Stimulated activated CD4-positive, alpha-beta T cell treated with anti-CD3 and anti-CD28 coated beads, Interleukin-2, amount 100 ng/mL, for 24 hours (primary cell): ENCODE measurements around the gene GADD45B.

Experiments used
- DNase-seq, 2 donors: peaks; one replicate each; pipeline ENCODE4 v3.0.0-alpha.2; 2020

Gene GADD45B

DNA sequence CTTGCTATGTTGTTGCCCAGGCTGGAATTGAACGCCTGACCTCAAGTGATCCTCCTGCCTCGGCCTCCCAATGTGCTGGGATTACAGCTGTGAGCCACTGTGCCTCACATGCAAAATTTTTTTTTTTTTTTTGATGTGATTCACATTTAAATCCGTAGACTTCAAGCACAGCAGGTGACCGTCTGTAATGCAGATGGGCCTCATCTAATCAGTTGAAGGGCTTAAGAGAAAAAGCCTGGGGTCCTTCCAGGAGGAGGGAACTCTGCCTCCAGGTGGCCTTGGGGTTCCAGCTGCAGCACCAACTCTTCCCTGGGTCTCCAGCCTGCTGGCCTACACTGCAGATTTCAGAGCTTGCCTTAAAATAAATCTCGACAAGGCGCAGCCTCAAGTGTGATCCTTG, 43.6 kb downstream of the GADD45B start:
- DNase-seq, result no peak

DNA sequence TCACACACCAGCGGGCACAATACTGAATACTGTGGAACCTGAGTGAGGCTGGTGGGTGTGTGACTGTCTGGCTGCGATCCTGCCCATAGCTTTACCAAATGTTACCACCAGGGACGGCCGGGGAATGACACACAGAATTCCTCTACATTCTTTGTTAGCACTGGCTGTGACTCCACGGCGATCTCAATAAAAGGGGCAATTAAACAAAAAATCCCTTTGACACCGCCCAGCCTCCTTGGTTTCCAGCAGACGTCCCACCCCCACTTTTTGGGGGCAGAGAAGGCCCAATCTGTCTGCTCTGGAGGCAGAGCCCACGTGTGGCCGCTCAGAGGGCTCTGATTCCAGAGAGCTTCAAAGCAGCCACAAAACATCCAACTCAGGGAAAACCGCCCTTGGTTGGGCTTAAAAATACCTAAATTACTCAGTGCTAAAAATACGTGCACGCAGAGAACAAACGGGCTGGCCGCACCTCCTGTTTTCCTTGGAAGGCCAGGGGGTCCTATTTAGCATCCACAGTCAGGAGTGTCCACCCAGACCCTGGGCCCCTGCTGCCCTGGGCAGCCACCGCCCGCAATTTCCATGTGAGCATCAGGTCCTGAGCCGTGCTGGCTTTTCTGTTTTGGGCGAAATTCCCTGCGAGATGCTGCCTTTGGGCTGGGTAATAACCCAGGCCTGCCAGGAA, 47.8 kb downstream of the GADD45B start:
- DNase-seq, result no peak

DNA sequence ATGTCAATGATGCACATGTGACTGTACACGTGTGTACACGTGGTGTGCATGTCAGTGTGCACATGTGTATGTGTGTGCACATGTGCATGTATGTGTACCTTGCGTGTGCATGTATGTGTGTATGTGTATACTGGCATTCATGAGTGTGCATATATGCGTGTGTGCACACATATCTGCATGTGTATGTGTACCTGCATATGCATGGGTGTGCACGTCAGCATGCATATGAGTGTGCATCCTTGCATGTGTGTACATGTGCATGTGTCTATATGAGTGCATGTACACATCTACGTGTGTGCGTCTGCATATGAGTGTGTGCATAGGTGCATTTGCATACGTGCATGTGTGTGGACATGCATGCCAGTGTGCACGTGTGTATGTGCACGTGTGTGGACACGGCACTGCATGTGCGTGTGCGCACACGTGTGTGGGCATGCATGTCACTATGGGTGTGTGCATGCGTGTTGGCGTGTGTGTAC, 48.5 kb downstream of the GADD45B start:
- DNase-seq, result no peak

DNA sequence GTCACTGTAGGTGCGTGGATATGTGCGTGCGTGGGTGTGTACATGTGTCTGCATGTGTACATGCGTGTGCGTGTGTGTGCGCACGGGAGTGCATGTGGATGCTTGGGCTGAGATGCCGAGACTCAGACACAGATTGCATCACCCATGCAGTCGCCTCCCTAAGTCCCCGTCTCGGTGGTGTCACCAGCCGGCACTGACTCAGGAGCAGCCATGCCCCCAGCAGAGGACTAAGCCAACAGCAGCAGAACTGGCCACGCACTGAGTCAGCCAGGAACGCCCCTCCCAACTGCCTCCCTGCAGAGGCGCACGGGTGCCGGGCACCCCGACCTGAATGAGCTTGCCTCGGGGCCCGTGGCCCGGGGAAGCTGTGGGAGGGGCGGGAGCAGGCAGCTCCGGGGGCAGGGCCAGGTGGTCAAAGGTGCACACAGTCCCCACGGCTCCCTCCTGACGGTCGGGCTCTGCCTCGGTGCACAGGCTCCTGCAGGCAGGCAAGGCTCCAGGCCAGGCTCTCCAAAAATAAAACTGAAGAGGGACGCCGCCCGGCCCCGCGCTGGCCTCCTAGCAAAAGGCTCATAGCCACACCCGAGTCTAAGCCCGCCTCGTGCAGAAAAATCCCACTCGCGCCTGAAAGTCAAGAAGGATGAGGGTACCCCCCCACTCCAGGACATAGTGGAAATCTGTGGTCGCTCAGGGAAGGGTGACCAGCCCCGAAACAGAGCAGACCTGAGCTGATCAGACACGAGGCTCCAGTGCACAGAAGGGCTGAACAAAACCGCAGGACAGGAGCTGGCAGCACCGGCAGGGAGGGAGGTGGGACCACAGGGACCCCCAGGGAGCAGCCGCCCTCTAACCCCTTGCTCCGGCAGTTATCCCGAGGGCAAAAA, 49.2 kb downstream of the GADD45B start:
- DNase-seq, result no peak

DNA sequence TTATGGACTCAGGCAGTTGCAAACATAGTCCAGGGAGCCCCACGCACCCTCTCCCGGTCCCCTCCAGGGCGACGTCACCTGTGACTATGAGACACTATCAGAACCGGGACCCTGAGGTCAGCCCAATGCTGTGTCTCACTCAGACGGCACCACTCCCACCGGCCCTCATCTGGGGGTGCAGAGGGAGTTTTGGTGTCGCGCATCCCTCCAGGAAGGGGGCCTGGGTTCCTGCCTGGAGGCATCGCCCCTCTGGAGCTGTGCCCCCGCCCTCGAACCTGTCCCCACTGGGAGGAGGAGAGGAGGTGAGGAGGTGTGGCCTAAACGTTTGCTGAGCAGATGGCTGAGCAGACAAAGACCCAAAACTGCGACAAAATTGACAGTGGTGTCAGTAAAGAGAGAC, 51.2 kb downstream of the GADD45B start:
- no peak for DNase-seq

DNA sequence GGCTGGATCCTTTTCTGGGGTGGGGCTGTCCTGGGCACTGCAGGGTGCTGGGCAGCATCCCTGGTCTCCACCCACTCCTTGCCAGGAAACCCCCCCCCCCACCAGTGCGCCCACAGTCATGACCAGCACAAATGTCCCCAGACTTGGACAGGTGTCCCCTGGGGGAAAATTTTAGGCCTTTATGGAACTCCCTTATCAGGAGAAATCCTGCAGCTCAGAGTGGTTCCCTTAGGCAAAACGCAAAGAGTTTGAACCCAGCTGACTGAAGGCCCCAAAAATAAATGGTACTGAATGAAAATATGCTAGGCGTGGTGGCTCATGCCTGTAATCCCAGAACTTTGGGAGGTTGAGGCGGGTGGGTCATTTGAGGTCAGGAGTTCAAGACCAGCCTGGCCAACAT, 51.8 kb downstream of the GADD45B start:
- DNase-seq, result no peak
